Breast epithelium (tissue), 3 donors: ENCODE measurements around the gene EIF3L.

Experiments used
- CTCF ChIP-seq, 3 donors: fragments of 450-650 bp; IDR thresholded peaks; one replicate each; pipeline ENCODE4 v1.5.1; 2016 to 2017; ENCODE audit warnings: antibody characterized with exemption in 3 of 3, mild to moderate bottlenecking in 3 of 3, moderate library complexity in 3 of 3
- POLR2A ChIP-seq: fragments of 450-650 bp; IDR thresholded peaks from one replicate; pipeline ENCODE4 v1.6.1; 2016; ENCODE audit warnings: antibody characterized with exemption, mild to moderate bottlenecking, moderate library complexity
- POLR2AphosphoS5 ChIP-seq, 3 donors: sonication (generic); formaldehyde crosslinking; IDR thresholded peaks; one replicate each; pipeline ENCODE4 v1.6.1; 2017; ENCODE audit warnings: antibody characterized with exemption in 3 of 3

DNA sequence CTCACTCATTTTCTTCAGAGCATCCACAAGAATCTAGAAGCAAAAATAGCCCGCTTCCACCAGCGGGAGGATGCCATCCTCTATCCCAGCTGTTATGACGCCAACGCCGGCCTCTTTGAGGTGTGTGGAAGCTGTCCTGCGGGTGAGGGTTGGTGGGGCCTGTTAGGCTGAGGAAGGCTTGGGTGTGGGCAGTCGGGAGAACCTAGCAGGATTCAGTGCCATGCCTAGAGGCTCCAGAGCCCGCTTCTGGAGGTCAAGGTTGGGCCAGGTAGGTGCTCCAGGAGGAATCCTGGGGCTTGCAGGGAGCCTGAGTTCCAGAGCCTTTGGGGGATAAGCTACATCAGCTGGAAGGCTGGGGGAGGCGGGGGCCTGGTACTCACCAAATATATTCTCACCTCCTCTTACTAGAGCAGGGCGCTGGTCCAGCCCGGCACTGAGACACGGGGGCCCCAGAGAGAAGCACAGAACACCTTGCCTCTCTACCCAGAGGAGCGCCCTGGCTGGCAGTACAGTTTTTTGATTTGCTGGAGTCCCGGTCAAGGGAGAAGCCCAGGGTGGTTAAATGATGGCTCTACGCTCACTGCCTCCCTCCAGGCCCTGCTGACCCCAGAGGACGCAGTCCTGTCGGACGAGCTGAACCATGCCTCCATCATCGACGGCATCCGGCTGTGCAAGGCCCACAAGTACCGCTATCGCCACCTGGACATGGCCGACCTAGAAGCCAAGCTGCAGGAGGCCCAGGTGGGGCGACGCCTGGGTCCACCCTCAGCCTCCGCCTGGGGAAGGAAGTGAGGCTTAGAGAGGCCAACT lies 36.1 kb upstream of the EIF3L start:
- TF ChIP-seq POLR2AphosphoS5 (IDR thresholded peaks at IDR 0.05), result no peak
- TF ChIP-seq CTCF (IDR thresholded peaks at IDR 0.05), result no peak
- TF ChIP-seq POLR2A, result no peak
